Embryonic facial prominence (tissue), 1 donor: ENCODE results near the gene KRT77.
"Not testable (repeated sequence)": the region's sequence is repeated elsewhere in the genome, so short reads cannot be mapped to it uniquely, and the experiment has no call there.

Experiments
- DNase-seq: peaks from one replicate; pipeline ENCODE4 v3.0.0-alpha.2; 2016; ENCODE audit errors: extremely low spot score

KRT77 gene

DNA sequence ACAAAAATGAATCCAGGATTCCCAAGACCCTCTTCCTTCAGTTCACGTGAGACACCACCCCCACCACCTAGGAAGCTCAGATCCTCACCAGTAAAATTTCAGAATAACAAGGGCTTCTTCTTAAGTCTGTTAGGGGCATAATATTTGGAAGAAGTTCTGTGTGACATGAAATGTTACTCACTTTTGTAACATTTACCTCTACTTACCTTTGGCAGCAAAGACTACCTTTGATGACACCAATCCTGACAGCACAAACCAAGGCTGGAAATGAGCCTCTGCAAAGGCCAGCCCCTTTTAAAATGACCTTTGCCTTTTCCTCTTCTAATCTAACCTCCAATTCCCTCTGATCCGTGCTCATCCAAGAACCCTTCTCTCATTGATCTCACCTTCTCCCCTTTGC, 19.4 kb upstream of the KRT77 start:
- DNase-seq: no peak

DNA sequence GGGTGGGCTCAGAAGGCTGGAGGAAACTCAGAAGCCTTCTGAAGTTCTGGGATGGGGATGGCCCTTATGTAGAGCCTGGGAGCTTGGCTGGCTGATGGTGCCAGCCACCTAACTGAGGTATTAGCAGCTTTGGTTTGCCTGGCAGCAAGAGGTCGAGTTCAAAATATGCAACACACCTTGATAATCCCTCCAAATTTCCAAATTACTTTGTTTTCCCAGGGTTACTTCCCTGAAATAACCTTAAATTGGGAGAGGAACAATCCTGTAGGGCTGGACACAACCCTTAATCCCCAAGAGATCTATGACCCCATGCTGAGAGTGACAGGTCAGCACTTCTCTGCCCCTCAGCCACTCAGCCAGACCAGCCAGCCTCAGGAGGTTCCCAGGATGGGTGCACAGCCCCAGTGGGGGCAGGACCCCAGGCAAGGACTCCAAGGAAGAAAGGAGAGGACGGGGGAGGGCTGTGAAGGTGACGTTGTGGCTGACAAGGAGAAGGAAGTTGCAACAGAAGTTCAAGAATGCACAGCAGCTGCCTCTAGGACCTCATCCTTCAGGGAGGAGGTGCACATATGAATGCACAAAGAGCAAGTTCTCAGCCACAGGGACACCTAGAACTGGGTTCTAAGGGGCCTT, 18.6 kb upstream of the KRT77 start:
- no peak for DNase-seq

DNA sequence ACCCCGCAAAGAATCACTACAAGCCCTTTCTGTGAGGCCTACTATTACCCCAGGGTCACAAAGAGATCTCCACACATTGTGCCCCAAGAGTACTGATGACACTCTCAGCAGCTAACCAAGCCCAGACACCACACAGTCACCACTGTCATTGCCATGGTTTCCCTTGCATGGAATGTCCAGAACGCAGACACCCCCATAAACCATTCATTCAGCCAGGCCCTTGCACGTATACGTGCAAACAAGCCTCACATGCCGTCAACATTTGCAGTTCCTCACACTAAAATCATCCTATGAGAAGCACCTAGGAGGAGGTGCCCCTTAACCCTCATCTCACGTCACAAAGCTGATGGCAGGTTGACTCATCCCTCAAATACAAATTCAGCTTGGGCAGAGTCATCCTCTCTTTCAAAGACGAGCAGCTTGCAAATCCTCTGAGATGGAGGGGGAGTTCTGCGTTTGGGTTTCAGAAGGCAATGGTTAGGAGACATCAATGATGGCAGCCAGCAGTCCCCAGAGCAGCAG, 17.1 kb upstream of the KRT77 start:
- no peak for DNase-seq

DNA sequence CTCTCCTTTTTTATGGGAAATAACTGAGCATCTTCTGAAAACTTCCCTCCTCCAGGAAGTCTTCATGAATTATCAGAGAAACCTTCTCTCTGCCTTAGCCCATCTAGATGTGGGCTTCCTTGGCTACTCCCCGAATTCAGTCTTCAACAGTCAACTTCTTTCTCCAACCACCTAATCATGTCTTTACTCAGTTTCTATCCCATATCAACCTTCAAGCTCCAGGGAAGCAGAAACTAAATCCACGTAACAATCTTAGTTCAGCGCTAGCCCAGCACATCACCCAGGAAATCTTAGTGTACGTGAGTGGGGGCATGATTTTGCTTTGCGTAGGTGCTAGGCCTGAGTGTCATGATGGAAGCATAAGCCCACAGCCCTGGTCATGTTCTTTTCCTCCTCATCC, 12.7 kb upstream of the KRT77 start:
- DNase-seq: no peak

DNA sequence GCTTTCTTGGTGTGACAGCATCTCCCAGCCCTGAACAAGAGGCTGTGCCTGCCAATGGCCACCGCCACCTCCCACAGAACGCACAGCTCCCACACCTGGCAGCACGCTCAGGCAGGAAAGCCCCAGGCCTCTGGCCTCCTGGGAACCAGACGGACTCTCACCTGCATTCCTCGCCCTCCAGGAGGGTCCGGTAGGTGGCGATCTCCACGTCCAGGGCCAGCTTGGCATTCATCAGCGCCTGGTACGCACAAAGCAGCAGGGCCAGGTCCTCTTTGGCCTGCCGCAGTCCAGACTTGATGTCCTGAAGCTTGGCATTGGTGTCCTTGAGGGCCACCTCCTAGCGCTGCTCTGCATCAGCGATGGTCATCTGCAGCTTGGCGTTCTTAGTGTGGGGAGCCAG, 12.1 kb upstream of the KRT77 start:
- DNase-seq: no peak

DNA sequence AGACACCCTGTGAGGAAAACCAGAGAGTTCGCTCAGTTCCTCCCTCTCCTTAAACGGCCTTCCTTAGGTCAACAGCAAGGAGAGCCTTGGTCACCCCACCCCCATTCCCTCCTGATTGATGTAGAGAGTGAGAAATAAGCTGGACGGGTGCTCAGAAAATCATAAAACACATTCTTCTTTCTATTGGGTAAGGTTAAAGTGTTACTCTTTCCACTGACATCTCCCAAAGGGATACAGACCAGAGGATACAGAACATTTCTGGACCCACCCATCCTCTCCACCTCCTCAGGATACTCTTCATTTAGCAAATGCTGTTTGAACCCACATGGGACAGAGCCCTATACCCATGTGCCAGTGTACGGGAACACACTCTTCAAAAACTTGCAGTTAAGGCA, 11.6 kb upstream of the KRT77 start:
- DNase-seq: no peak

DNA sequence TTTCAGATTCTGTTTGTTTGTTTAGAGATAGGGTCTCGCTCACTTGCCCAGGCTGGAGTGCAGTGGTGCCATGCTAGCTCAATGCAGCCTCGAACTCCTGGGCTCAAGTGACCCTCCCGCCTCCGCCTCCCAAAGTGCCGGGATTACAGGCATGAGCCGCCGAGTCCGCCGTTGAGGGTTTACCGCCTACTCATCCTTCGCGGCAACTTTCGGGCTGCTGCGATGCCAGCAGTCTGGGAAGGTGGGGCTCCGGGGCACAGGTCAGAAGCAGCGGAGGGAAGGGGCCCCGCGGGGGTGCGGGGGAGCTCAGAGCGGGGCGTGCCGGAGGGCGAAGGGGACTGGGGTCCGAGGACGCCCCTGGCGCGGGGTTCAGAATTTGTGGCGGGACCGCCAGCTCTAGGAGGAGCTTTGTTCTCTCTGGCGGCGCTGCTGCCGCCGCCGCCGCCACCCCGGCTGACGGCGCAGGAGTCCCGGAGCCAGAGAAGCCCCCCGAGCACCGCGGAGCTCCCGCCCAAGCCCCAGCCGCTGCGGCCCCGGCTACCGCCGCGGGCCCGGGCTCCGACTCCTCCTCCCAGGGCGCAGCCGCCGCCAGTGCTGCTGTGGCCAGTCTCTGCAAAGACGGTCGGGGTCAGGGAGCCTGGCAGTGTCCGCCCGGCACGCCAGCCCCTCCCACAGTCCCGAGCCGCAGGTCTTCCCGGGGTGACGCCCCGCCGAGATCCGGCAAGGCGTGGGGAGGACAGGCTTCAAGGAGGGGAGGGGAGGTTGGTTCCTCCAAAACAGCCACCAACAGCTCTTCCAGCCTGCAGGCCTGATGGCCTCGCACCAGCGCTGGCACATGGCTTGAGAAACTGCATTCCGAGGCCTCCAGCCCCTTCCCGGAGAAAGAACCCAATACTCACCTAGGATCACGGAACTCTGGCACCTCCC, 10.9 kb upstream of the KRT77 start:
- DNase-seq: no peak

DNA sequence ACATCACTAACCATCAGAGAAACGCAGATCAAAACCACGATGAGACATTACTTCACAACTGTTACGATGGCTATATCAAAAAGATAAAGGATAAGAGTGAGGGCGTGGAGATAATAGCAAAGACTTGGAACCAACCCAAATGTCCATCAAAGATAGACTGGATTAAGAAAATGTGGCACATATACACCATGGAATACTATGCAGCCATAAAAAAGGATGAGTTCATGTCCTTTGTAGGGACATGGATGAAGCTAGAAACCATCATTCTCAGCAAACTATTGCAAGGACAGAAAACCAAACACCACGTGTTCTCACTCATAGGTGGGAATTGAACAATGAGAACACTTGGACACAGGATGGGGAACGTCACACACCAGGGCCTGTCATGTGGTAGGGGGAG, 8.8 kb upstream of the KRT77 start:
- DNase-seq: not testable (repeated sequence)

DNA sequence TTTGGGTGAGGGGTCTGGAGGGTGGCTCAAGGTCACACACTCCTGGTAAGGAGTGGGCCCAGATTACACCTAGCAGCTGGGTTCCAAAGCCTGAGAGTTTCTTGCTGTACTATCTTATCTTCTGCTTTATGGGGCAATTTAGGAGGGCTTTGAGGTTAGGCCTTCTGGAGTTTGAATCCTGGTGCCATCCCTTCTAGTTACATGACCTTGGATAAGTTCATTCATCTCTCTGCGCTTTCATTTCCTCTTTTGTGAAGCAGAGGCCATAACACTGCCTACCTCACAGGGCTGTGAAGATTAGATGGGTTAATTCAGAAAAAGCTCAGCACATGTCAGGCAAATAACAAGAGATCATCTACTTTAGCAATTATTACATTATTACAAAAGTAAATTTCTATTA, 7.4 kb upstream of the KRT77 start:
- no peak for DNase-seq

DNA sequence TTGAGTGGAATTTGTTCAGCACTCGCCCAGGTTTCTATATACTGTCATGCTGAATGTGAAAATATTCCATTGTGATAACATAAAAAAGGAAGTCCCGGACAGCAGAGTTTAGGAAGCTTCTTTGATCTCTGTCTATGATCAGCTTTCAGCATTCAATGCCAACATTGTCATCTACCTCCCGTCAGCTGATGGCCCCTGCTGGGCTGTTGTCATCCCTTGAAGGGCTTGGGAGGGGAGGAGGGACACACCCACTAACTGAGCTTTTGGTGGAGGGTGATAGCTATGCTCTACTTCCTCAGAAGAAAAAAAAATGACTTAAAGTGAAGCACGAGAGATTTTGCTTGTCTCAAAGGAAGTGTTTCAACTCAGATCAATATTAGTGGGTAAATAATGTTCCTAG, 4.7 kb upstream of the KRT77 start:
- DNase-seq: no peak

DNA sequence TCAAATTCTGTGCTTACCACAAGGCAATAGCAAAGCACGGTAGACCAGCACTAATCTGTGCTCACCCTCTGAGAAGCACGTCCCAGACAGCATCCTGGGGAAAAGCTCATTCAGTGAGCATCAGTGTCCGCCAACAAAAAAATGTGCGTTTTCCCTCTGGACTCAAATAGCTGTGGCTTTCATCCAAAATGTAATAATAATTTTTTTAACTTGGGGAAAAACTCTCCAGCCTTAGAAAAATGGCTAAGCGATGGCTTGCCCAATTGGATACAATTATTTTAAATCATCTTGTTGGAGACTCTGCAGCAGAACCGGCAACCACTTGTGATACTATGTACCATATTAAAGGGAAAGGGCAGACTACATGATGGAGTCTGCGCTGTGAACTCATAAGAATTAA, 1.1 kb upstream of the KRT77 start:
- DNase-seq: no peak

DNA sequence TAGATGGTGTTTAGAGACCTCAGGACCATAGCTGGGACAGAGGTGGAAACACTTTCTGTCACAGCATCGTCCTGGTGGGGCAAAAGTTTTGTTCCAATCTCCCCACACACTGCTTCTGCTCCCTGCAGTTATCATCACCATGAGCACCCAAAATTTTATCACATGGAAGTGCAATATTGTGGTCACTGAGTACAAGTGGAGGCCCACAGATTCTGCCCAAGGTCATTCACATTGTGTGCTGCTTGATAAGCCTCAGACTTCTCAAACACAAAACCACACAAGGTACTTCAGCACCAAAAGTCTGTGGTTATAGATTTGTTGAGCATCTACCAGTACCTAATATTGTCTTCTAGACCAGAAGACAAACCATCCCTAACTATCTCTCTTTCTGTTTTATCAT, 554 bp upstream of the KRT77 start:
- no peak for DNase-seq

DNA sequence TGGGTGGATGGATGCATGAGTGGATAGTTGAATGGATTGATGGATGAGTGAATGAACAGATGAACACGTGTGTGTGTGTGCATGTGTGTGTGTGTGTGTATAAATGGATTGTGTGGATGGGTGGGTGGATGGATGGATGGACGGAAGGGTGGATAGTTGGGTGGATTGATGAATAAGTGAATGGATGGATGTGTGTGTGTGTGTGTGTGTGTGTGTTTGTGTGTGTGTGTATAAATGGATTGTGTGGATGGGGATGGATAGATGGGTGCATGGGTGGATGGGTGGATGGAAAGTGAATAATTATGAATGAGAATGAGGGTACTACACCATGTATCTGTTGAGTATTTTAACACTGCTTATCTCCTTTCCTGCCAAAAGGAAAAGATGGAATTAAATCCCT, 986 bp downstream of the KRT77 start:
- DNase-seq: no peak

DNA sequence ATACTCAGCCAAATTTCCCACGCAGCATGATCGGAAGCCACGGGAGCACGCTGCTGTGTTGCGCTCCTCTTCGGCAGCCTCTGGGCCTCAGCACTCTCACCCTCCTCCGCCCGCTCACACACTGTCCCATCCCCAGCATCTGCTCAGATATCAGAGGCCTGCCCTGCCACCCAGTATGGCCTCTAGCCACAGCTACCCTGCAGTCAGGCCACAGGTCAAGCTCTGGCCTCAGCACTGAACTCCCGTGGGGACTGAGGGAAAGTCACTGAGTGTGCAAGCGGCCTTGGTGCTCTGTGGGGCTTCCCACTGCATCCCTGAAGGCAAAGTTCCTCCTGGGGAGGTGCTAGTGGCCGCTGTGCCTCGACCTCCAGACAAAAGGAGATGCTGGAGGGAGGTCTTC, 2.0 kb downstream of the KRT77 start:
- DNase-seq: no peak

DNA sequence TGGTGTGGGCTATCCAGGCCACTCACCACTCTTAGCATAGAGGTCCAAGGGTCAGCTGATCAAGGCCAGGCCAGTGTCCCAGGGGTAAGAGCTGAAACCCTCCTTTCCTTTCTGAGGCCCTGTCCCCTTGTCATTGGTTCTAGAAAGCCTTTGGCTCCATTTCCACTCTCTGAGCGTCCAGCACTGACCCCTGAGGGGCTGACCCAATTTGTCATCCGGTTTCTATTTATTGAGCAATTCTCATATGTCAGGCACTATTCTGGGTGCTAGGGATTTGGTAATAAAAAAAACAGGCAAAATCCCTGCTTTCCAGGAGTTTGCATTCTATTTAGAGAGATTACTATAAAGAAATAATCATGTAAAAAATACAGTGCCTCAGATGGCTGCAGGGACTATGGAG, 3.4 kb downstream of the KRT77 start:
- DNase-seq: no peak

DNA sequence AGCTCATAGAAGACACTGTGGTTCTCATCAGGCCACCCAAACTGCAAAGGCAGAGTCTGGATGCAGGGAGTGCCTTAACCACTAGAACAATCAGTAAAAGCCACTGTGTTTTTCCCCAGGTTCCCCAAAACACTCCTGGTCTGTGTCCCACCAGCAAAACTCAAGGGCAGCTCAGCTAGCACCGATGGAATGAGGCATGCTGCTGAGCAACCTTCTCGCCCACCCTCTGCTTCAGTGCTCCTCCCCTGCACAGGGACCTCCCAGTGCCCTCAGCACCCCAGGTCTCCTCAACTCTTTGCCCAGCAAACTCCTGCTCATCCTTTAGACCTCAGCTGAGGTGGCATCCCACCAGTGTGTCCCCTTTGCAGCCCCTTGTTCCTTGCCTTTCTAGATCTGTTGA, 4.0 kb downstream of the KRT77 start:
- no peak for DNase-seq

DNA sequence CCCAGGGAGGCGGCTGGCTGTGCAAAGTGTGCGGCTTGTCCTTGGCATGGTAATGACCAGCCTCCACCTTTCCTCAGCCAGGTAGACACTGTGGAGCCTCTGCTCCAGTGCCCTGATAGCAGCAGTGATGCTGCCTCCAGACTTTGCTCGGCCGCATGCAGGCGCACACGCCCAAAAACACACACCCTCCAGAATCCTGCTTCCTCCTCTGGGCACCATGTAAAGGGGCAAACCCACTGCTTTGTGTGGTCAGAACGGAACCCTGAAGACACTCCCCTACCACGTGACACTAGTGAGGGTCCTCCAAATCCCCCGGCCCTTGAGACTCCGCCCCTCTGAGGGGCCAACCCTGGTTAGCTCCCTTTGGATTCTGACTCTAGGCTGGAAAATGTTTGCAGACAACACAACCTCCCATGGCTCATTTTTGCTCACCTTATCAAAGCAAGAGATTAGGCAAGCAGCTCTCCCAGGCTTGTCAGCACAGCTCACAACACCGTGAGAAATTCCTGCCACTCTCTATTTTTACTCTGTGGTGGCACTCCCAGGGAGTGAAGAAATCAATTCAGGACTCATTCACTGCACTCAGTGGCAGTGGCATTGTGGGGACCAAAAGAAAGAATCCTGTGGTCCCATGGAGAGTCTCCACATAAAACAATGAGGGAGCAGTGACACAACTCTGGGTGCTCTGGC, 4.5 kb downstream of the KRT77 start:
- DNase-seq: no peak

DNA sequence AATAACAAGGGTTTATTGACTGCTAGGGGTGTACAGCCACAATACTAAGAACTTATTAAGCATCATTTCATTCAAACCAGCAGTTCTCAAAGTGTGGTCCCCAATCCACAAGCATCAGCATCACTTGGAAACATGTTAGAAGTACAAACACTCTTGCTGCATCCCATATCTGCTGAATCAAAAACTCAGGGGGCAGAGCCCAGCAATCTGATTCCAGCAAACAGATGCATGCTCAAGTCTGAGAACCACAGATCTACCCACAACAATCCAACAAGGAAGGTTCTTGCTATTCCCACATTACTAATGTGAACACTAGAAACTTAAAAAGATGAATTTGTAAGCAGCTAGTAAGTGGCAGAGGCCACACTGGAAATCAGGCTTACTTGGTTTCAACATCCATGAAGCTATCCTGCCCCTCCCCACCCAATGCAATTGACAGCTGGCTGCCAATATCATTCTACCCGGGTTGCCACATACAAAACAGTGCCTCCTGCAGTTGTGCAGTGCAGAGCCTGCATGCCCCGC, 6.2 kb downstream of the KRT77 start:
- DNase-seq: no peak

DNA sequence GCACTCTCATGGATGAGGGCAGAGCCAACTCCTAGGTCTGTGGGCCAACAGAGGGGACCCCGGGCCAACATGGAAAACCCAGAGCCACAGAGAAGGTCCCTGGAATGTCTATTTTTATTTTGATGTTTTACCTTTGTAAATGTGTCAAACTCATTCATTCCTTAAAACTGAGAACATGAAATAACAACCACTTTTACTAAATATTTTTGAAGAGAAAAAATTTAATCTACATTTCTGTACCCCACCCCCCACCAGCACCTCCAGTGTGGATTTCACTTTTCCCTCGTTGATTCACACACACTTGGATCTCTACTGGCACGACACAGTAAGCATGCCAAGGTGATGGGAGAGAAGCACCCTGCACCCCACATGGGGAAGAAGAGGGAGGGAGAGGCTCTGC, 6.7 kb downstream of the KRT77 start:
- DNase-seq: no peak

DNA sequence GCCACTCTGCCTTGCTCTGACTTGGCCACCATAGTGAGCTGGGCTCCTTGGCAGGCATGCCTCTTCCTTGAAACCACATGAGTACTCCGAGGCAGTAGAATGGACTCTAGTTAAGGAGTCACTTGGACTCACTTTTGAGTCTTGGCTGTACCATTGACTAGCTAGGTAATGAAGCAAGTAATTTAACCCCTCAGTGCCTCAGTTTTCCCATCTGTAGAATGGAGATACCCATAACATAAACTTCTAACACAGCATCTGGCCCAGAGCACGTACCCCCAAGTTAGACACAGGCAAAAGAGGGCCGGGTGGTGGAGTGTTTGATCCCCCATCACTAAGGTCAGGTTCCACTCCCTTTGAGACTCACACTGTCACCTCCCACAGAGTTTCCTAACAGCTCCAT, 8.3 kb downstream of the KRT77 start:
- no peak for DNase-seq

DNA sequence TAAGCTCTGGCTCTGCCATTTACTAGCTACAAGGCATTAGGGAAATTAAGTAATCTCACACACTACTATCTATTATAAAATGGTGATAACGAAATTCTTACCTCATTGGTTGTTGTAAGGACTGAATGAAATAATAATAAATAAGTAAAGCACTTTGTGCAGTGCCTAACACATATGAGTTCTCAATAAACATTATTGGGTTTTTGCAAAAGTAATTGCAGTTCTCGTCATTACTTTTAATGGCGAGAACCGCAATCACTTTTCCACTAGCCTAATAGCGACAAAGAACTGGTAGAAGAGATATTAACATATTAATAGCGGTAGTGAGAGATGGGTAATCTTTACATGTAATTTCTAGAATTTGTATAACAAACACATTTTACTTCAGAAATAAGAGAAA, 9.2 kb downstream of the KRT77 start:
- no peak for DNase-seq

DNA sequence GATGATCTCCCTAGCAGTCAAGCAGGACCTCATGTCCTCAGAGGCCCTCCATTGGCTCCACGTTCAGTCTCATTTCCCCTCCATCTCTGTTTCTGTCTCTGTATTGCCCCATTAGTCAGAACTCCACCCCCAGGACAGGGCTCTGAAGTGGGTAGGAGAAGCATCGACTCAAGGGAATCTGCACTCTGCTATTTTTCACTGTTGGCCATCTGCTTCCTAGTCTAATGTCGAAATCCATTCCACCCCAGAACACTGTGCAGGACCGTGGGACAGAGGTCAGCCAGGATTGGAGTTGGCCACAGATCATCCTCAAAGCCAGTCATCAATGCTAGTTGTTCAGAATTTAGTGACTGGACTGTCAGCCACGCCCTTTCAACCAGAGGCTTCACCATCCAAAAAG, 10.1 kb downstream of the KRT77 start:
- DNase-seq: no peak
